Measurements from ENCODE around the gene GPC6. TPM values are rescaled to one million over a fixed set of nuclear protein-coding genes. Genes with fewer than 3 reads are reported as not detected.

Gene GPC6
- total and polyA plus RNA-seq, 2 donors (not counting 1 experiment from before 2014, with no cell fraction given), result not detected

DNA sequence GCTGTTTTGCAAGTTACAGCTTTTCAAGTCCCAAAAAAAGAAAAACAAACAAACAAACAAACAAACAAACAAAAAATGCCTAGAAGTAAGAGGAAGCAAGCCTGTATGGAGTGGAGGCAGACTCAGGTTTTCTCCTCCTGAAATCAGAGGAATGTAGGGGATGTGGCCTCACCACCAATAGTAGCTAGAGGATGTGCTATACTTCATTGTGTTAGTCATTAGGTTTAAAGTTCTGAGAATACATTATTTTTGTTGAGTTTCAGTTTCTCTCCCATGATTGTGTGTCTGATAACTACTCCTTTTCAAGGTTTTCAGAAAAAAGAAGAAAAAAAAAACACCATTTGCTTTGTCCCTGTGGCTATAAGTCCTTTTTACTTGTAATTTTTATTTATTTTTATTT is 524.5 kb downstream of the GPC6 start:
- no peaks in the 10 kb centered on the region for H3K4me1 Mint-ChIP-seq
- intact Hi-C loops (cut with micrococcal nuclease), result no loop called here
- Histone ChIP-seq H3K27me3 (replicated peaks in 1 of 4; ENCODE audit: control extremely low read depth in 1 of 4, control insufficient read depth in 3 of 4, insufficient read depth in 4 of 4, low read length in 3 of 4) (no peaks in the 10 kb centered on the region), H3K36me3 (replicated peaks in 1 of 2; ENCODE audit: control extremely low read depth in 1 of 2, control insufficient read depth in 1 of 2, extremely low read depth in 1 of 2, insufficient read depth in 2 of 2, low read length in 1 of 2) (no peaks in the 10 kb centered on the region), H3K9ac (ENCODE audit: low read length) (no peak overlapping the region), H3K79me2 (ENCODE audit: control insufficient read depth, insufficient read depth, low read length) (no peaks in the 10 kb centered on the region), H3K4me2 (replicated peaks; ENCODE audit: low read depth, low read length, poor library complexity, severe bottlenecking) (no peak overlapping the region), H3K9me3 (ENCODE audit: control extremely low read depth in 1 of 3, control insufficient read depth in 2 of 3, insufficient read depth in 1 of 3, low read length in 2 of 3) (no peaks in the 10 kb centered on the region), H3K4me3 (ENCODE audit: control extremely low read depth in 1 of 5, extremely low read depth in 1 of 5, insufficient read depth in 1 of 5, low read depth in 2 of 5, low read length in 4 of 5) (no peak overlapping the region), H2AFZ (ENCODE audit: insufficient read depth, low read depth, low read length, poor library complexity, severe bottlenecking) (no peak overlapping the region), H3K27ac (ENCODE audit: low read length in 2 of 2) (no peak overlapping the region), H4K20me1 (ENCODE audit: control insufficient read depth, insufficient read depth, low read length, poor library complexity, severe bottlenecking) (no peaks in the 10 kb centered on the region), H3K4me1 (ENCODE audit: control insufficient read depth in 2 of 2, insufficient read depth in 2 of 2, low read length in 2 of 2) (no peaks in the 10 kb centered on the region)
- ATAC-seq (ENCODE audit: low read depth) (no peak), DNase-seq (no peak)
- no peak overlapping the region for H3K27ac Mint-ChIP-seq
- TF ChIP-seq CTCF (IDR thresholded peaks at IDR 0.05) (no peak), EZH2 (IDR thresholded peaks at IDR 0.05; ENCODE audit: borderline replicate concordance, insufficient read depth, low read depth, low read length, poor library complexity, severe bottlenecking) (no peak)
- ChIA-PET POLR2A (no interaction called here), CTCF (no interaction called here)
- H3K9me3 Mint-ChIP-seq (ENCODE audit: insufficient read depth), result peaks cover 5% of the 10 kb centered on the region
- no peak overlapping the region for H3K4me3 Mint-ChIP-seq
- H3K27me3 Mint-ChIP-seq, result no peaks in the 10 kb centered on the region

DNA sequence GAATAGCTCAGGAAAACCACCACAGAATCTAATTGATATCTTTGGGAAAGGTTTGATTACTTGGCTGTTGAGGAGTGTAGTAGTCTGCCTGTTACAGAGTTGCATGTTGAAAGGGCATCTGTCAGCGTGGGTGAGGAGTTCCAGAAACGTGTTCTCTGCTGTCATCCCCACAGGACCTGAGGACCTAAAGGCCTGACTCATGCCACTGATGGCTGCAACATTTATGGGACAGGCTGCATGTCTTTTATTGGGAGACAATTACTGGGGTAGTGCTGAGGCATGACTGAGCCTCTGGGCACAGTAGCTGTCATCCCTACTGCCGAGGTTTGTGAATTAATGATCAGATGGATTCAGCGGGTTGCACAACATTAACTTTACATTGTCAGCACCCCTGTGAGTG is 525.9 kb downstream of the GPC6 start:
- no peak for ATAC-seq (ENCODE audit: low read depth)
- Mint-ChIP-seq H3K4me1 (no peaks in the 10 kb centered on the region), H3K4me3 (no peak overlapping the region), H3K27me3 (no peaks in the 10 kb centered on the region), H3K27ac (no peak overlapping the region), H3K9me3 (ENCODE audit: insufficient read depth) (peaks cover 5% of the 10 kb centered on the region)
- intact Hi-C loops (cut with micrococcal nuclease), result no loop called here
- 83% methylated on average over 4 of the region's 4 CpGs for WGBS (ENCODE audit: insufficient coverage)
- no peak overlapping the region for H3K4me2 ChIP-seq (replicated peaks; ENCODE audit: low read depth, low read length, poor library complexity, severe bottlenecking)
- CTCF ChIA-PET, result interaction anchor here (0.7 kb wide), 2 partner anchors 20 to 33 kb away, joined by 3 read pairs; no protein-coding TSS in a partner anchor
- TF ChIP-seq EZH2 (IDR thresholded peaks at IDR 0.05; ENCODE audit: borderline replicate concordance, insufficient read depth, low read depth, low read length, poor library complexity, severe bottlenecking), result no peak
- TF ChIP-seq CTCF (IDR thresholded peaks at IDR 0.05), result no peak
- POLR2A ChIA-PET, result no interaction called here
- H3K36me3 ChIP-seq (replicated peaks in 1 of 2; ENCODE audit: control extremely low read depth in 1 of 2, control insufficient read depth in 1 of 2, extremely low read depth in 1 of 2, insufficient read depth in 2 of 2, low read length in 1 of 2), result no peaks in the 10 kb centered on the region
- H3K4me3 ChIP-seq (ENCODE audit: control extremely low read depth in 1 of 5, extremely low read depth in 1 of 5, insufficient read depth in 1 of 5, low read depth in 2 of 5, low read length in 4 of 5), result no peak overlapping the region
- H3K27ac ChIP-seq (ENCODE audit: low read length in 2 of 2), result no peak overlapping the region
- H3K79me2 ChIP-seq (ENCODE audit: control insufficient read depth, insufficient read depth, low read length), result no peaks in the 10 kb centered on the region
- H4K20me1 ChIP-seq (ENCODE audit: control insufficient read depth, insufficient read depth, low read length, poor library complexity, severe bottlenecking), result no peaks in the 10 kb centered on the region
- H2AFZ ChIP-seq (ENCODE audit: insufficient read depth, low read depth, low read length, poor library complexity, severe bottlenecking), result no peak overlapping the region
- H3K27me3 ChIP-seq (replicated peaks in 1 of 4; ENCODE audit: control extremely low read depth in 1 of 4, control insufficient read depth in 3 of 4, insufficient read depth in 4 of 4, low read length in 3 of 4), result no peaks in the 10 kb centered on the region
- H3K9me3 ChIP-seq (ENCODE audit: control extremely low read depth in 1 of 3, control insufficient read depth in 2 of 3, insufficient read depth in 1 of 3, low read length in 2 of 3), result no peaks in the 10 kb centered on the region
- DNase-seq, result no peak
- no peaks in the 10 kb centered on the region for H3K4me1 ChIP-seq (ENCODE audit: control insufficient read depth in 2 of 2, insufficient read depth in 2 of 2, low read length in 2 of 2)
- H3K9ac ChIP-seq (ENCODE audit: low read length), result no peak overlapping the region

Measured in B cell (primary cell).